ENCODE measurements around the gene VSIG10L2.

VSIG10L2 gene

DNA sequence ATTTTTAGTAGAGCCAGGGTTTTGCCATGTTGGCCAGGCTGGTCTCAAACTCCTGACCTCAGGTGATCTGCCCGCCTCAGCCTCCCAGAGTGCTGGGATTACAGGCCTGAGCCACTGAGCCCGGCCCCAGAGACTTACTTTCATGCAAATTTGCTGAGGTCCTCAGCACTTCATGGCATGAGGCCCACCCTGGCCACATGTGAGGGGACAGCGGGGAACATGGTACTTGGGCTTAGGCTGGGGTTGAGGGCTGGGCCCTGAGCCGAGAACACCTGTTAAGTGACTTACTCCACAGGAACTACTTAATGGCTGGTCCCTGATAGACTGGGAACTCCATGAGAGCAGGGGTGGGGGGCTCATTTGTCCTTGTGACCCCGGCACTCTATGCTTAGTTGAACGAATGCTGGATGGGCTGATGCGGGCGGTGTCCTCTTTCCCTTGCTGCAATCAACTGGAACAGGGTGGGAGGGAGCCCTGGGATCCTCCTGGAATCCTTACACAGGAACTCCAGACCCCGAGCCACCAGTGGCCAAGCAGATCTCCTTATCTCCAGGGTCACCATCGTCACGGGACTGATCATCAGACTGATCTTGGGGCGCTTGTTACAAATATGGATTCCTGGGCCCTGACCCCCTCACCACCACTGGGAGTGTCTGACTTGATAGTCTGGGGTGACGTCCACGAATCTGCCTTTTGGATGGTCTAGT lies 1.0 kb downstream of the VSIG10L2 start:
- DNase-seq (ENCODE audit: insufficient read length, low spot score) (no peak), FAIRE-seq (no peak)

DNA sequence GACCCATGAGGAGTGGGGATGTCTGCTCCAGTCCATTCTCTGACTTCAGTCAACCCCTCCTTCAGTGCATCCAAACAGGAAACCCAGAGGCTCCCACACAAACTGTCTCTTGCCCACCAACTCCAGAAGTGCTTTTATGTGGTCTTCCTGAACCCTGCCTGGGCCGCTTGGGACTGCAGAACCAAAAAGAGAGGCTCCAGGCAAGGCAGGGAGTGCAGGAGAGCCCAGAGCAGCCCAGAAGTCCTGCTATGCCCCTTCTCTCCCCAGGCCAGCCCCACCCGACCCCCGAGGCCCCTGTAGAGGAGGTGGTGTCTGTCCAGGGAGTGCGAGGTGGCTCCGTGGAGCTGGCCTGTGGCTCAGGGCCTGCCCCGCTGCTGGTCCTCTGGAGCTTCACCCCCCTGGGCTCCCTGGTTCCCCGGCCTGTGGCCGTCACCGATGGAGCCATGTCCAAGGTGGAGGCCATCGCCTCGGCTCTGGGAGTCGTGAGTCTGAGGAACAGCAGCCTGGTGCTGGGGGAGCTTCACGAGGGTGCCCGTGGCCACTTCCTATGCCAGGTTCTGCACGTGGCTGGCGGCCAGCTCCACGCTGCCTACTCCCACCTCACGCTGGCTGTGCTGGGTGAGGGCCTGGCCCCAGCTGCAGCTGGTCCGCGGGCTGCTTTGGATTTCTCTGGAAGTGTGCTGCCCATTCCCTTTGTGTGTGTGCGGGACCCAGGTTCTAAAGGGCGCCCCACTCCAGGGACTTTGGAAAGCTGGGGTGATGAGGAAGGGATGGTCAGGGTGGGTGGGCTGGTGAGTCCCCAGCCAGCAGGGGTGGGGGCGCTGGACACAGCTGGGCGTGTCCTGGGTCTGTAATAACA lies 1.8 kb downstream of the VSIG10L2 start:
- DNase-seq (ENCODE audit: insufficient read length, low spot score) (no peak), FAIRE-seq (no peak)

DNA sequence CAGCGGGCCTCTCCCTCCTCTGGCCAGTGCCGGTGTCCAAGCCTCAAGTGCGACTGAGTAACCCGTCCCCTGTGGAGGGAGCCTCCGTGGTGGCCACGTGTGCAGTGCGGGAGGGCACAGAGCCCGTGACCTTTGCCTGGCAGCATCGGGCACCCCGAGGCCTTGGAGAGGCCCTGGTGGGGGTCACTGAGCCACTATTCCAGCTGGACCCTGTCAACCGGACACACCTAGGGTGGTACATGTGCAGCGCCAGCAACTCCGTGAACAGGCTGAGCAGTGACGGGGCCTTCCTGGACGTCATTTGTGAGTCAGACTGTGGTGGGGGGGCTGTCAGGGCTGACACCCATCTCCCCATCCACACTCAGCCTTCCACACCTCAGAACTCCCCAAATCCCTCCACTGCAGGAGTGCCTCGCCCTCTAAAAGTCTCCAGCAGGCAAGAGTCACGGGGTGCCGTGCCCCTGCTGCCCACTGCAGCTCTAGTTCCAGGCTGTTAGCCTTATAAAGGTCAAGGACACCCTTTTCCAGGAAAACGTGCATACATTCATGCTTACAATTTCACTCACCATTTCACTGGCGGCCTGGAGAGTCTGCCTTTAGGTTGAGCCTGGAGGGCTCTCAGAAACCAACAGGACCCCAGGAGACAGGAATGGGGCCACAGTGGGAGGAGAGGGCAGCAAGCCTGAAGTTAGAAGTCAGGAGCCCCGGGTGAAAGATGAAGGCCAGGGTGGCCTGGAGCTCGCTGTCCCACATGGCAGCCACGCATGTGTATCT lies 2.6 kb downstream of the VSIG10L2 start:
- DNase-seq (ENCODE audit: insufficient read length, low spot score), result no peak
- no peak for FAIRE-seq

DNA sequence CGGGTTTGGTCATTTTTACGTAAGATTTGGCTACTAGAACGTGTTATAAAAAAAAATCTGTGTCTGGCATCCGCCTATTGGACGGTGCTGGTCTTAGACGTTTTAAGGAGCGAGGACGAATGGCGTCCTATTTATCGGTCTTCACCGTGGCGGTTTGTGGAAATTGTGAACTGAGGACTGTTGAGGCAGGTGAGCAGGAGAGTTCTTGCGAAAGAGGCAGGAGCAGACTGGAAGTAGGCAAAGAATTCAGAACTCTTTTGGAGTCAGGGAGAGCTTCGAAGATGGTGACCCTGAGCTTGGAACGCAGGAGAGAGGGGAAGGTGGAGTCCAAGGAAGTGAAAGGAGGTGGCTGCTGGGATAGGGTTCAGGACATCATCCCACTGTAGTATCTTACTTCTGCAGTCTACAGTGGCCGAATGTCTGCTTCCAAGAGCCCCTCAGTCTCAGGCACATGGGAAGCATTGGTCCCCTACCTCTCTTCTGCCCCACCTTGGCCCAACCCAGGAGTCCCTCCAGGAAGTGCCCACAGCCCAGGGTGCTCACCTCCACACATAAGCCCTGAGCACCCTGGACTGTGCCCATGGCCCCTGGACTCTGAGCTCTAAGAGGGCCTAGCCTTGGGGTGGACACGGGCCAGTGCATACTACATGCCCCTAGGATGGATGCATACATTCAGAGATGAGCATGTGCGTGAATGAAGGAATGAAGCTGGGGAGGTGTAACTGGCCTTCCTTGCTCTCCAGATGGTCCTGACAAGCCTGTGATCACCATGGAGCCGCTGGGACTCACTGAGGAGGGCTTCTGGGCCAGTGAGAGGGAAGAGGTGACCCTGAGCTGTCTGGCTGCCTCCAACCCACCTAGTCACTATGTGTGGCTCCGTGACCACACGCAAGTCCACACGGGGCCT lies 3.7 kb downstream of the VSIG10L2 start:
- FAIRE-seq (no peak), DNase-seq (ENCODE audit: insufficient read length, low spot score) (no peak)

DNA sequence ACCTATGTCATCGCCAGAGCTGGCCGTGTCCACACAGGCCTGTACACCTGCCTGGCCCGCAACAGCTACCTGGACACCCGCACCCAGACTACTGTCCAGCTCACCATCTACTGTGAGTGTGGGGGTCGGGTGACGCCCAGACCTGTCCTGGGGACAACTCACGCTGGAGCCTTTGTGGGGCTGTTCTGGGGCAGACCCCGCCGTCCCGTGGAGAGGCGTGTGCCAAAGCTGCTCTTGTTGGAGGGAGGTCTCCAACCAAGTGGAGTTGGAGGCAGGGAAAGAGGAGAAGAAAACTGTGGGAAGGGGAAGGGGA lies 4.3 kb downstream of the VSIG10L2 start:
- FAIRE-seq (no peak), DNase-seq (ENCODE audit: insufficient read length, low spot score) (no peak)

DNA sequence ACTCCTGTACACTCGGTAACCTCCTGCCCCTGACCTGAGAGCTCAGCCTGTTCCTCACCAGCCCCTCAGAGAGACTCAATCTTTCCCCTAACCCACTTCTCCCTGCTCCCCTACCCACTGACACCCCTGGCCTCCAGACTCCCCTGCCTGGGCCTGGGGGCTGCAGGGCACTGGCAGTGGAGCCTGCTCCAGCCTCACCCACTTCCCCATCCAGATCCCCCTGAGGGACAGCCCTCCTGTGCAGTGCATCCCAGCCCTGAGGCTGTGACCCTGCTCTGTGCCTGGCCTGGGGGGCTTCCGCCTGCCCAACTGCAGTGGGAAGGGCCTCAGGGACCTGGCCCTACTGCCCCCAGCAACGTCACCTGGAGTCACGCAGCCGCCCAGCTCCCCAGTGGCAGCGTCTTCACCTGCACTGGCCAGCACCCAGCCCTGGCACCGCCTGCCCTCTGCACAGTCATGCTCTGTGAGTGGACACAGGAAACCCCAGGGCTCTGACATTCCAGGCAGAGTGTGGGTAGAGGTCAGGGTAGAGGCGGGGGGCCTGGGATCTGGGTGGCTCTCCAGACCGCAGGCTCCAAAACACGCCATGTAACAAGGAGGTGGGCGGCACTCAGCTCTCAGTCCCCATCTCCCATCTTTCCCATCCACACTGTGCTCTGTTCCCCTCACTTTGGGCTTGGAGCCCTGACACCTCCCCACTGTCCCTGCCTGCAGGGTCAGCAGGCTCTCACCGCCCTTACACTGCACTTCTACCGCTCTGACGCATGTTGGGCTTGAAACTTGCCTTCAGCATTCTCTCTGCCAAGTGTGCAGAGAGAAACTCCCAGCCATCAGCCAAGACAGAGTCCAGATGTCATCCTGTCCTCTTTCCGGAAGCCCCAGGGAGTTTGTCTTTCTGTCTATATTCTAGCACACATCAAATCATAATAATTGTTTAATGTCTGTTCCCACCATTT lies 5.1 kb downstream of the VSIG10L2 start:
- DNase-seq (ENCODE audit: insufficient read length, low spot score) (no peak), FAIRE-seq (no peak)

DNA sequence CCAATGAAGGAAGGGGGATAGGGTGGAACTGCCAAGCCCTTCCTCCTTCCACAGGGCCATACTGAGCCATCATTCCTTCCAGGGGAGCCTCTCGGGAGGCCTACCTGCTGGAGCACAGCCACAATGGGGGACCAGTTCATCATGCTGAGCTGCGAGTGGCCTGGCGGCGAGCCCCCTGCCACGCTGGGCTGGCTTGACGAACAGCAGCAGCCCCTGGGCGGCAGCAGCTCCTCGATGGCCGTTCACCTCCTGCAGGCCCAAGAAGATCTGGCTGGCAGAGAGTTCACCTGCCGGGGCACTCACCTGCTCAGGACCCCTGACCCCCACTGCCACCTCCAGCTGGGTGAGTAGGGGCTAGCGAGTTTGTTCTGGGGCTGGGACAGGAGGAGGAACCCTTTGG lies 5.9 kb downstream of the VSIG10L2 start:
- no peak for FAIRE-seq

DNA sequence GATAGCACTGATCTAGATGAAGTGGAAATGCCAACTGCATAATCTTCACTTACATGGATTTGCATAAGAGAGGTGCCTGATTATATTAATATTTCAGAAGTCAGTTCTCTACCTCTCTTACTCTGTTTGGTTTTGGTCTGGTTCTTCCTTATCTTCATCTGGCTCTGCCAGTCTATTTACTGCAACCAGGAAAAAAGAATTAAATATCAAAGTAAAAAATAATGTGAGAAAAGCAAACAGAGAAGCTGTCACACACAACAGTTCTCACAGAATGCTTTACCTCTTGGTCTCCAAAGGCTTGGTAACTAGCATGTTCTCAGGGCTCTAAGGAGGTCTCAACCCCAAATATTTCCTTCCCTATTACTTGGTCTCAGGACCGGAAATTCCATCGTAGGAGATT lies 6.7 kb downstream of the VSIG10L2 start:
- DNase-seq (ENCODE audit: insufficient read length, low spot score), result no peak
- no peak for FAIRE-seq

More for the DNA sequence above, 5.9 kb downstream of the VSIG10L2 start:
- no peak for DNase-seq (ENCODE audit: insufficient read length, low spot score)

DNA sequence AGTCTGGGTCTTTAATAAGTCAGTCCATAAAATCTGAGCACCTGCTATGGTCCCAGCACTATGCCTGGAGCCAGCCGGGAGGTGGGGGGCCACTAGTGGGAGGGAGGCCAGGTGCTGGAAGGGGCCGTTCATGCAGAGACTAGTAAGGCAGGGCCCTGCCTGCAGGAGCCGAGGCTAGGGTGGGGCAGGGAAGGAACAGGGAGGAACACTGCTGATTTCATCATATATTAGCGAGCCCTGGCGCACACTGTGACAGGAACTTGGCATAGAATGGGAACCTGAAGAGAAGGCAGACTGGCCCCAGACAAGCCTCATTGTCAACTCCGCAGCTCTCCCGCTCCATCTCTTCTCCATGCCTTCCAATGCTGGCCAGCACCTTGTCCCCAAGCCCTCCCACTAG lies 7.1 kb downstream of the VSIG10L2 start:
- DNase-seq (ENCODE audit: insufficient read length, low spot score) (no peak), FAIRE-seq (no peak)

DNA sequence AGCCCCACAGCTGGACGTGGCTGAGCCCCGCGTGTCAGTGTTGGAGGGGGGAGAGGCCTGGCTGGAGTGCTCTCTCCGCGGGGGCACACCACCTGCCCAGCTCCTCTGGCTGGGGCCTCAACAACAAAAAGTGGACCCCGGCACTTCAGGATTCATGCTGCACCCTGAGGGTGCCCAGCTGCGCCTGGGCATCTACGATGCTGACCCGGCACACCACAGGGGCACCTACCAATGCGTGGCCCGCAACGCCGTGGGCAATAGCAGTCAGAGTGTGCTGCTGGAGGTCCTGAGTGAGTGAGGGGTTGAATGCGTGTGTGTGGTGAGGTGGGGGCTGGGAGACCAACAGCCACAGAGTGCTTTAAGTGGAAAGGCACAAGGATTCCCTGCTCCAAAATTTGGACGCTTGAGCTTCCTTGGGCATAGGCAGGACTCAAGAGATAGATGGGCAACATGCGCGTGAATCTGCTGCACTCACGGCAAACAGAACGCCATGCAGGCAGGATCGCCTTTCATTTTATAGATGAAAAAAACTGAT lies 7.6 kb downstream of the VSIG10L2 start:
- DNase-seq (ENCODE audit: insufficient read length, low spot score) (no peak), FAIRE-seq (no peak)

DNA sequence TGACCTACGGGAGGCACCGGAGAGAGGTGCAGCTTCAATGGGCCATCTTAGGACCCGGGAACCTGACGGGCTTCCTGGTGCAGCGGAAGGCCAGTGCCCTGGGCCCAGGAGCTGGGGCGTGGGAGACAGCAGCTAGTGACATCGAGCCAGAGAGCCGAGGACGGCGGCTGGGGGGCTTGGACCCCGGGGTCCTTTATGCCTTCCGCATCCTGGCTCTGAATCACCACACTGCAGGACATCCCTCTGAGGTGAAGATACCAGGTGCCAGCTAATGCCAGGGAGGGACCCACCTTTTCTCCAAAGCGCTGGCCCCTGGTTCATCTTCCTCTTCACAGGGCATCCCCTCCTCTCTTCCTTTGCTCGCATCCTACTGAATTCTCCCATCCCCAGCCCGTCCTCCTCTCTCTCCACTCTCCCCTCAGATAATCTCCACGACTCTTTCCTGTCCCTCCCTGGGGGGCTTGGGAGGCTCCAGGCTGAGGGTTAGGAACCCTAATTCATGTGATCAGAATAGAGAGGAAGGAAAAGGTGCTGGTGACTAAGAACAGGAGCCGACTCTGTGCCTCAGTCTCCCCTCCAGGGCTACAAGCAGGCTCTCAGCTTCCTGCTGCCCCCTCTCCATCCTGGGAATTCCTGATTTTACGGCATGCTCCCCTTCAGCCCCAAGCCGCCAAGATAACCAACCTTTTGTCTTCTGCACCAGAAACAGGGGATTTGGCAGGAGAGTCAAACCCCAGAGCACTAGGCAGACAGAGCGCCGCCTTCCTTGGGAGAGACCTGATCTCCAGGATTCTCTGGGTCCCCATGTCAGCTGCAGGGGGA lies 8.5 kb downstream of the VSIG10L2 start:
- FAIRE-seq, result no peak
- DNase-seq (ENCODE audit: insufficient read length, low spot score), result no peak

DNA sequence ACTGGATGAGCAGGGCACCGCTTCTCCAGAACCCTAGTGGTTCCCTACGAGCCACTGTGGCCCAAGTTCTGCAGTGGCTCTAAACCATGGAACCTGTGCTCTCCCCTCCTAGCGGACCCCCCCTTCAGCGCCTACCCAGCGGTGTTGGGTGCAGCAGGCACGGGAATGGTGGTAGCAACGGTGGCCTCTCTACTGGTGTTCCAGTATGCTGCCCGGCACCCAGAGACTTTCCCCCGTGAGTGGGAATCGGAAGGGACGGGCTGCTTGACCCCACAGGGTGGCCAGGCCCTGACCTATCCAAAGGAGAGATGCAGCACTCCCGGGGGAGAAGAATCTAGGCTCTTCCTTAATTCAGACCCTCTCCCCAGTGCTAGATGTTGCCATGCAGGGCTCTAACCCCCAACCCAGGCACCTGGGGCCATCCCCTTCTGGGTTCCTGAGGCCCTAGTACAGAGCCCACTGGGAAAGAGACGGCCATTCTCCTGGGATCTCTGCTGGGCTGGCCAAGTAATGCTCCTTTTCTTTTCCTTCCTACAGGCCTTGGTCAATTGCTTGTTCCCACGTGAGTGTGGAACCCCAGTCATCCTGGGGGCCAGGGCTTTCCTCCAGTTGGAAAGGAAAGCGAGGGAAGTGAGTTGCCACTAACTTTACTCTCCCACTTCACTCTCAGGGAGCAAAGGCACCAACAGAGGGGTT lies 9.2 kb downstream of the VSIG10L2 start:
- no peak for FAIRE-seq
- no peak for DNase-seq (ENCODE audit: insufficient read length, low spot score)

DNA sequence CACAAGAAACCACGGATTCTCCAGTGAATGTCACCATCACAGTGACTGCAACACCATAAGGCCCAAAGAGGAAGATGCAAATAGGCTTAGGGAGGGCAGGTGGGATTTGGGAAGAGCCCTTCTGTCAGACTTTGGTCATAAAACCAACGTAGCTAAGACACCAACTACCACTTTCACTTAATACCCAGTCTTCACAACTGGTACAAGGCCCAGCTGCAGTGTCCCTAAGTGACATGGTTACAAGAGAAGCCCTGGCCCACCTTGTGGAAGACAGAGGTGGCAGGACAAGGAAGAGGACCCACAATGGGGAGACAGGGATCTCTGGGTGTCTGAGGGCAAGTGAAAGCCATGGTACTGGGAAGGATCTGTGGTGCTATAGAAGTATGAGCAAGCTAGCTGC lies 10.0 kb downstream of the VSIG10L2 start:
- no peak for DNase-seq (ENCODE audit: insufficient read length, low spot score)
- no peak for FAIRE-seq

DNA sequence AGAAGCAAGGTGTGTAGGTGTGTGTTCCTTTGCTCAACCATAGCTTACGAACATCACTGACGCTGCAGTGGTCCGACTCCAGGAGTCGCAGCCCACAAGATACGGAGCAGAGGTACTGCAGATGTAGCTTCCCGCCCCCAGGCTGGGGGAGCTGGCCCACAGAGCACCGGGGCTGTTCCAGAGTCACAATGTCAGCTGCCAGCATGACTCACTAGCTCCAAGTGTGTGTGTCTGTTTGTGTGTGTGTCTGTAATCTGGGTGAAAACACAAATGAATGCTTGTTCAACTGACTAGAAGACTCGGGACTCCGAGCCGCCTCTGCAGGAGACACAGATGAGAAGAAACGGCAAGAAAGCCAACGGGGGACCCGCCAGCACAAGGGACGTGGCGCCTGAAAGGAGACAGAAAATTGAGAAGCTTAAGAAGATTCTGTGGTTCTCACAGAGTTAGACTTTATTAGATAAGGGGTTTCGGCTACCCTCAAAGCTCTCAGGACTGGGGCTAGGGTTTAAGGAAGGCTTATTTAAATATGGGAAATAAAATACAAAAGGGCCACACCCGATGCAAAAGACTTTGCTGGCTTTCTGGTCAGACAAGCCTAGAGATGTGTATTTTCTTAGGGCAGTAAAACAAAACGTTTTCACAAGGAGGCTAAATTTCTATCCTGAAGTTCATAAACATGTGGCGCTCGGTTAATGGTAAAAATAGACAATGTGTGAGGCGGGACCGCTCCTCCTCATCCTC lies 10.7 kb downstream of the VSIG10L2 start:
- FAIRE-seq (no peak), DNase-seq (ENCODE audit: insufficient read length, low spot score) (no peak)

DNA sequence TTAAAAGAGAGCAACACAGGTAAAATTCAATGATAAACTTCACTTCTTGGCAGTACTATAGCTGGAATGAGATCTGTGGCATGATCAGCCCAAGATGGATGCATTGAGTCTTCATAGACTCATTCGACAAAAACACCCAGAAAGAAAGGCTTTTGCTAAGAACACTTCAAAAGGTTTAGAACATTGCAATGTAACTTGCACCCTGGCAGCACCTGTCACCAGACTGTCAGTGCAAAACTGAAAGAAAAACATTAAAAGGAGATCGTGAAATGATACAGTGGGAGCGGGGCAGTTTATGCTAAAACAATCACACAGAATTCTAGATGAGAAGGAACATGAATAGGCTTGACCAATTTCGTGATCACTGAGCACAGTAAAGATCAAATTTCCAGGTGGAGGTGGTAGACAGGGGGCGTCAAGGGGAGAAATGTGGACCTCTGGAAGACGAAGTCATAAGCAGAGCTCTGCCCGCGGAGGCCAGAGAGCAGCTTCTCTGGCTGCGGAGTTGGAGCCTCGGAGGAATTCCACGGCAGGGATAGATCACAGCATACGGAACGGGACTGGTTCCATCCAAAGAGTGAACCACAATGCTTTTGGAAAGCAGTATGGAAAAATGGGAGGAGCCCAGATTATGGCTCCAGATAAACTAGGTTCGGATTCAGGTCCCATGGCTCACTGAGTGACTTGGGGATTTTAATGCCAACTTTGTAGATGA lies 11.9 kb downstream of the VSIG10L2 start:
- FAIRE-seq, result no peak

DNA sequence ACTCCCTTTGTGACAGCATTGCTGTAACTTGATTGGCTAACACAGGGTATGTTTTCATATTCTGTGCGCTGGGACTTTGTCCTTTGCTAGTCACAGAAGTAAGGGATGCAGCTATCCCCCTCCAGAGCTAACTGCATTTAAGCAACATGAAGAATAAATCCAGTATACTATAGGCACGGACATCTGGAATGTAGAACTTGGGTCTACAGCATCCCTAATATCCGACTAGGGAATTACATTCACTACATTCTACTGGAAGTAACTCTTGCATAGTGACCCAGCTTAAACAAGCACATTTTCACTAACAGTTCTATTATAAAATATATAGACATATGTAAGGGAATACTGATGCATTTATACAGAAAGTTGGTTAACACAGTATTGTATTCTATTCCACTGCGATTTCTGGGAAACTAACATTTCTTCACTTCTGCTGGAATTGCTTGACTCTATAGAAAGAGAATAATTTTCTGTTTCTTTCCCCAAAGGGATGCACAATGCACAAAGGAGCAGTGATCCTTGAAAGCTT lies 13.1 kb downstream of the VSIG10L2 start:
- FAIRE-seq (no peak), DNase-seq (ENCODE audit: insufficient read length, low spot score) (no peak)

More for the DNA sequence above, 11.9 kb downstream of the VSIG10L2 start:
- DNase-seq (ENCODE audit: insufficient read length, low spot score), result no peak
